ENCODE data around the gene FRYL.
"Not testable (repeated sequence)": the region's sequence is repeated elsewhere in the genome, so short reads cannot be mapped to it uniquely, and the experiment has no call there.

The FRYL gene

GRCh38 chr4:48653217-48654014 lies 126.7 kb downstream of the FRYL start:
- peak; percentile 67 to 89 for DNase-seq

DNA sequence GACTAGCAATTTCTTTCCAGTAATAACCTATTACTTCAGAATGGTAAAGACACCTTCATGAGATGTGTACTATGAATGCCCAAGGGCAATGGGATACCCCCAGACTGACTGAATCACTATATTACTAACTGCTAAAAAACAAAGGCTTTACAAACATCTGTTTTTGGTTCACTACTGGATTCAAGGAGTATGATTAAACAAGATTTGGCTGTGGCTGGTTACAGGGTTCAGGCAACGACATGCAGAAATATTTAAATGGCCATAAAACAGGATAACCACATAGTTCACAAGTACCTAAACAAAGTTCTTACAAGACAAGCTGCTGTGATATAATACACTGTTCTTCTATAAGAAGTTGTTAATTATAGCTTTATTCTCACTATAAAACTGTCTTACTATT lies 128.2 kb downstream of the FRYL start:
- no peak for DNase-seq

GRCh38 chr4:48649505-48649904 lies 130.6 kb downstream of the FRYL start:
- no peak for DNase-seq

DNA sequence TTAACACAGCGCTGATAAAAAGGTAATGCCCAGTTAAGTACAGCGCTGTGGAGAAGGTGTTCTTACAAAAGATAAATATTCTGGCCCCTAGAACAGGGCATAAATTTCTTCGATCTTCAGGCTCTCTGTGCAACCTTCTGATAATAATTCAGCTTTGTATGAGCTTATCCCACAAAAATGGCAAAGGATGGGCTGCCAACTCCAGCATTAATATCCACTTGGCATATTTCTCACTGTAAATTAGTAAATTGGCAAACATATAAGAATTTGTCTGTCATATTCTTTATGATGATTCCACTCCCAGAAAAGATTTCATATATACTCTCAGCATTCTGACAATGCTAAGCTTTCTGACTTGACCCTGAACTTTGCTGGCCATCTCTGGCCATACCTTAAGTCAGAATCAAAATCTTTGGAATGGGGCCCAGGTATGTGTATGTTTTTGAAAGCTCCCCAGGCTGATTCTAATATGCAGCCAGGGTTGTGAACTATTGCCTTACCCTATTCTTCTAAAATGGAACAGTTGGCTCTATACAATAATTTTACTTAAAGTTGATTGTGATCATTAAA lies 134.8 kb downstream of the FRYL start:
- no peak for DNase-seq

- no peak for DNase-seq
These were observed 137.4 kb downstream of the FRYL start for GRCh38 chr4:48642421-48643374.

- DNase-seq: no peak
These were observed 138.7 kb downstream of the FRYL start for GRCh38 chr4:48641401-48641800.

DNA sequence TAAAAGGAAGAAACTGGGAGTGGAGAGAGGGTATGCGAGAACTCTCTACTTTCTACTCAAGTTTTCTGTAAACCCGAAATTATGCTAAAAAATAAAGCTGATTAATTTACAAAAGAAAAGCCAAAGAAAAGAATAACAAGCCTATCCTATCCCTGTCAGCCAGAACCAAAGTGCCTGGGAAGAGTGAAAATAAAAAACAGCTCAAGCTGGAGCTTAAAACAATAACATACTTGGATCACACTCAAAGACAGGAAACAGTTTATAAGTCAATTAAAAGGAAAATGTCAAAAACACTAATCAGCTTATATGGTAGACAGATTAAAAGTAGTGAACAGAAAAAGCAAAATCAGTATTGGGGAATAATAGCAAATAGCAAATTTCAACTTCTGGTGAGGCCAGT lies 139.4 kb downstream of the FRYL start:
- DNase-seq: no peak

GRCh38 chr4:48640225-48640624 lies 139.9 kb downstream of the FRYL start:
- DNase-seq: no peak

DNA sequence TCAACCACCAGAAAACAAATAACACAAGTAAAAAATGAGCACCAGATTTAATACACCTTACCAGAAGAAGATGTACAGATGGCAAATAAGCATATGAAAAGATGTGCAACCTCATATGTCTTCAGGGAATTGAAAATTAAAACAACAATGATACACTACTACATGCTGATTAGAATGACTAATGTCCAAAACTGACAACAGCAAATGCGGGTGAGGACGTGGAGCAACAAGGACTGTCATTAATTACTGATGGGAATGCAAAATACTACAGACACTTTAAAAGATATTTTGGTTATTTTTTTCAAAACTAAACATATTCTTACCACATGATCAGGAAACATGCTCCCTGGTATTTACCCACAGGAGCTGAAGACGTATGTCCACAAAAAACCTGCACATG lies 140.3 kb downstream of the FRYL start:
- DNase-seq: no peak

DNA sequence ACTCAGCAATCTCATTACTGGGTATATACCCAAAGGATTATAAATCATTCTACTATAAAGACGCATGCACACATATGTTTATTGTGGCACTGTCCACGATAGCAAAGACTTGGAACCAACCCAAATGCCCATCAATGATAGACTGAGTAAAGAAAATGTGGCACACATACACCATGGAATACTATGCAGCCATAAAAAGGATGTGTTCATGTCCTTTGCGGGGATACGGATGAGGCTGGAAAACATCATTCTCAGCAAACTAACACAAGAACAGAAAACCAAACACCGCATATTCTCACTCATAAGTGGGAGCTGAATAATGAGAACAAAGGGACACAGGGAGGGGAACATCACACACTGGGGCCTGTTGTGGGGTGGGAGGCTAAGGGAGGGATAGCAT lies 141.5 kb downstream of the FRYL start:
- not testable (repeated sequence) for DNase-seq

- no peak for DNase-seq
These were observed 143.2 kb downstream of the FRYL start for GRCh38 chr4:48636911-48637310.

- peak in 1 of 2 donors; percentile 74 for DNase-seq
These were observed 144.1 kb downstream of the FRYL start for GRCh38 chr4:48635980-48636379.

DNA sequence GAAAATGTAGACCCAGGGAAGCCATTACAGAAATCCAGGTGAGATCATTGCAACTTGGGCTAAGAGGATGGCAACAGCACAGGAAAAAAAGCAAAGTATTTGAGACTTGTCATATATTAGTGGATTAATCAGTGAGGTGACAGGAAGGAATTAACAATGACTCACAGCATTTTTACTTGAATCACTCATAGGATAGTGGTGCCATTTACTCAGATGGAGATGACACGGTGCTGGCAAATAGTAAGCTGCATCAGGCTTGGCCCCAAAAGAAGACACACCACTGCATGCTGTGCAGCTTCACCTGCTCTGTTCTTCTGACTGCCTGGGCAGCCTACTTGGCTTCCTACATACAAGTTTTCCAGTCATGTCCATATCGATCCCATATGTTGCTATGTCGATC lies 144.8 kb downstream of the FRYL start:
- no peak for DNase-seq

DNA sequence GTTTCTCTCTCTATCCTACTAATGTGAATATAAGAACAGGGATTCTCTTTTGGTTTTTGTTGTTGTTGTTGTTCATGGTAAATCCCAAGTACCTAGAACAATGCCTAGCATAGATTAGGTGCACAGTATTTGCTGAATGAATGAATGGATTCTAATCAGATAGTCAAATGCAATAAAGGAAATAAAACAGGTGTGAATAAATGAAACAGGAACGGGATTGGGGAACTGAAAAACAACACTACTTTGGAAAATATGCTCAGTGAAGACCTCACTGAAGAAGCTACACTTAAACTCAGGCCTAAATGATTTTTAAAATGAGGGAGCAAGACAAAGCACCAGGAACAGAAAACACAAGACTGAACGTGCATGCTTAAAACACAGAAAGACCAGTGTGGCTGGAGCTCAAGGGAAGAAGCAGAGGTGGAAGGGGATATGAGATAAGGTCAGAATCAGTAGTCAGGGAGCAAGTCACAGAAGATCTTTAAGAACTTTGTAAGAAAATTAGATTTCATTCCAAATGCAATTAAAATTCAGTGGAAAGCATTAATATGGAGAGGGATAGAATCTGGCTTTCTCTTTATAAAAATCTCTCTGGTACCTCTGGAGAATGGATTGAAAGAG lies 145.3 kb downstream of the FRYL start:
- DNase-seq: peak in 1 of 2 donors; percentile 30

GRCh38 chr4:48633657-48634056 lies 146.4 kb downstream of the FRYL start:
- DNase-seq: no peak

- no peak for DNase-seq
These were observed 150.6 kb downstream of the FRYL start for GRCh38 chr4:48629458-48629857.

GRCh38 chr4:48623182-48623780 lies 156.8 kb downstream of the FRYL start:
- DNase-seq: no peak

DNA sequence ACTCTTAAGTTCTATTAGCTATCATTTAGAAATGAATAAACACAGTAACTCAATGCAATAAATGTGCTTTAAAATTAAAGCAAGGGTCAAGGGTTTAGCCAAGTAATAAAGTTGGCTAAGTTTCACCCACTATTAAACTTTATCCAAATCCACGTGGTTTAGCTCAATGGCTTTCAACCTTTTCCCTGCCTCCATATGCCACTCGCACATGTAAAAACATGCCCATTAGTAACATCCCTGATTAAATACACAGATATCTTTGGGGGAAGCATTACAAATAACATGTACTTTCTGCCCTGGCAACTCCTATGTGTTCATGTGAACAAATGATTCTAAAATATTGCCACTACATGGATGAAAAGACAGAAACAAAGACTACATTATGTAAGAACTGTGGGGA lies 159.2 kb downstream of the FRYL start:
- DNase-seq: no peak

- DNase-seq: no peak
These were observed 160.0 kb downstream of the FRYL start for GRCh38 chr4:48620093-48620492.

GRCh38 chr4:48604527-48604926 lies 175.6 kb downstream of the FRYL start:
- no peak for DNase-seq

- DNase-seq: no peak
These were observed 176.0 kb downstream of the FRYL start for GRCh38 chr4:48604041-48604440.

DNA sequence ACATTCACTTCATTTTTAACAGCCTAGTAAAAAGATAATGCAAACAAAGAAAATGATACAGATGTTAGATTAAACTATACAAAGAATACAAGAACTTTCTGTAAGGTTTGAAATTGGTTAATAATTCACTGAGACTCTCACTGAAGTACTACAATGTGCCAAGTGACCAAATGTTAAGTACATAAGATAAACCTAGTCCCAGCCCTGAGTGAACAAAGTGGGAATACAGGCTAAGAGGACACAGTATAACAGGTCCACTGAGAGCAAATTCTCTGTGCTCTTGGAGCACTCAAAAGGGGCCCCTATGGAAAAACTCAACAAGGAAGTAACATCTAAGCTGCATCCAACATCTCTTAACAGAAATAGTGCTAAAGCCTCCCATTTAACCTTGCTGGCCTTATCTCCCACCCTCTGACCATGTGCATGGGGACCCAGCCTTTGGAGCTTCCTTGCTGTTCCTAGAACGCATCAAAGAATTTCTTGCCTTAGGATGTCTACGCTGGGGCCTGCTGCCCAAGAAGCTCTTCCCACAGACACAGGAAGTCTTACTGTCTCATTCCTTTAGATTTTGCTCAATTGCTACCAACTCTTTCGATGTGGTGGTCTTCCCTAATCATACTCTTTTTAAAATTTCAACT lies 176.6 kb downstream of the FRYL start:
- DNase-seq: no peak
